Type B pancreatic cell (in vitro differentiated cells): ENCODE measurements around the gene MS4A15. TPM values are rescaled to one million over a fixed set of nuclear protein-coding genes. Genes with fewer than 3 reads are reported as not detected.

Source experiments
- DNase-seq: peaks from one replicate; pipeline ENCODE4 v3.0.0; 2021; ENCODE audit warnings: mixed read lengths; ENCODE audit not compliant: unreplicated experiment; ENCODE audit errors: extremely low spot score
- H3K27ac Mint-ChIP-seq: 2 replicates; pipeline ENCODE4 v1.8.0; 2021; ENCODE audit warnings: mild to moderate bottlenecking, mixed read lengths
- H3K27me3 Mint-ChIP-seq: 2 replicates; pipeline ENCODE4 v1.8.0; 2021; ENCODE audit warnings: mixed read lengths
- H3K36me3 Mint-ChIP-seq: 2 replicates; pipeline ENCODE4 v1.8.0; 2021; ENCODE audit warnings: mixed read lengths
- H3K4me1 Mint-ChIP-seq: one replicate; pipeline ENCODE4 v1.8.0; 2021; ENCODE audit warnings: mixed read lengths; ENCODE audit not compliant: unreplicated experiment
- H3K4me3 Mint-ChIP-seq: 2 replicates; pipeline ENCODE4 v1.8.0; 2021; ENCODE audit warnings: mild to moderate bottlenecking, mixed read lengths
- H3K9me3 Mint-ChIP-seq: 2 replicates; pipeline ENCODE4 v1.8.0; 2021; ENCODE audit warnings: mixed read lengths
- total RNA-seq: library from RNA; stranded (reverse); gene quantifications from 2 replicates; pipeline ENCODE4 v1.2.1, GENCODE V29; 2021; ENCODE audit warnings: low replicate concordance
- TF ChIP-seq, protein P1 (sequence below): fragments of 200-600 bp; sonication (generic); conservative IDR thresholded peaks from 2 replicates; pipeline ENCODE4 v1.5.0; 2021; ENCODE audit warnings: antibody characterized with exemption, mild to moderate bottlenecking

The MS4A15 gene
- total RNA-seq, 1 donor from 2014 or later, result 0.27 TPM

DNA sequence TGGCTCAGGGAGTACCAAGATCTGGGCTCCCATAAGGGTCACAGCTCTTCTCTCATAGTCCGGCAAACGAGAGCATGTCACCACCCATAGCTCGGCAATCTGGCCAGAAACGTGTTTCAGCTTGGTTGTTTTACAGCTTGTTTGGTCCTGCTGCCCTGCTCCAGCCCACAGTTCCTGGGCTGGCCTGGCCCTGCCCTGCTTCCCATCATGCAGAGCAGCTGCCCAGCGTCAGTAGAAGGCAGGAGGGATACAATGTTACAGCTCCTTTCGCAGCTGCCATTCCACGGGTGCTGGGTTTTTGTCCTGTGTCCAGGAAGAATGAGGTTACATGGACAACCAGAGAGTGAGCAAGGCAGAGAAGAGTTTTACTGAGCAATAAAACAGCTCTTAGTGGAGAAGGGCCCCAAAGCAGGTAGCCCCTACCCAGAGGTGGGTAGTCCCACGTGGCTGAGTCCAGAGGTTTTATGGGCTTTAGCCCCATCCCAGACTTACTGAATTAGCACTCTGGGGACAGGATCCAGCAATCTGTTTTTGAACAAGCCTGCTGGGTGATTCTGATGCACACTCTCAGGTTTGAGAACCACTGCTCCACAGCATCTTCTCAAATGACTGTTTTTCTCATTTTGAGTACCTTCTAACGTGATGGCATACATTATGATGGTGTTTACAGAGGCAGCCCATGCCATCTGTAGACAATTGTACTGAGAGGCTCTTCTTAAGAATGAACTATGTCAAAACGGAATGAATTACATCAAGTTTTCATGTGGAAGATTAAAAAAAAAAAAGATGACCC is 37.9 kb upstream of the MS4A15 start:
- Mint-ChIP-seq H3K4me3 (no peak overlapping the region), H3K4me1 (no peaks in the 10 kb centered on the region), H3K9me3 (no peaks in the 10 kb centered on the region), H3K27ac (no peak overlapping the region), H3K36me3 (no peaks in the 10 kb centered on the region), H3K27me3 (peaks cover 17% of the 10 kb centered on the region)
- TF ChIP-seq, protein P1, sequence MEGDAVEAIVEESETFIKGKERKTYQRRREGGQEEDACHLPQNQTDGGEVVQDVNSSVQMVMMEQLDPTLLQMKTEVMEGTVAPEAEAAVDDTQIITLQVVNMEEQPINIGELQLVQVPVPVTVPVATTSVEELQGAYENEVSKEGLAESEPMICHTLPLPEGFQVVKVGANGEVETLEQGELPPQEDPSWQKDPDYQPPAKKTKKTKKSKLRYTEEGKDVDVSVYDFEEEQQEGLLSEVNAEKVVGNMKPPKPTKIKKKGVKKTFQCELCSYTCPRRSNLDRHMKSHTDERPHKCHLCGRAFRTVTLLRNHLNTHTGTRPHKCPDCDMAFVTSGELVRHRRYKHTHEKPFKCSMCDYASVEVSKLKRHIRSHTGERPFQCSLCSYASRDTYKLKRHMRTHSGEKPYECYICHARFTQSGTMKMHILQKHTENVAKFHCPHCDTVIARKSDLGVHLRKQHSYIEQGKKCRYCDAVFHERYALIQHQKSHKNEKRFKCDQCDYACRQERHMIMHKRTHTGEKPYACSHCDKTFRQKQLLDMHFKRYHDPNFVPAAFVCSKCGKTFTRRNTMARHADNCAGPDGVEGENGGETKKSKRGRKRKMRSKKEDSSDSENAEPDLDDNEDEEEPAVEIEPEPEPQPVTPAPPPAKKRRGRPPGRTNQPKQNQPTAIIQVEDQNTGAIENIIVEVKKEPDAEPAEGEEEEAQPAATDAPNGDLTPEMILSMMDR, result no peak
- DNase-seq, result no peak

GRCh38 chr11:60719391-60719790 is 37.3 kb upstream of the MS4A15 start:
- Mint-ChIP-seq H3K4me3 (no peak overlapping the region), H3K27ac (no peak overlapping the region), H3K27me3 (peaks cover 19% of the 10 kb centered on the region), H3K4me1 (no peaks in the 10 kb centered on the region), H3K9me3 (no peaks in the 10 kb centered on the region), H3K36me3 (no peaks in the 10 kb centered on the region)
- TF ChIP-seq, protein P1, result no peak
- DNase-seq, result no peak

DNA sequence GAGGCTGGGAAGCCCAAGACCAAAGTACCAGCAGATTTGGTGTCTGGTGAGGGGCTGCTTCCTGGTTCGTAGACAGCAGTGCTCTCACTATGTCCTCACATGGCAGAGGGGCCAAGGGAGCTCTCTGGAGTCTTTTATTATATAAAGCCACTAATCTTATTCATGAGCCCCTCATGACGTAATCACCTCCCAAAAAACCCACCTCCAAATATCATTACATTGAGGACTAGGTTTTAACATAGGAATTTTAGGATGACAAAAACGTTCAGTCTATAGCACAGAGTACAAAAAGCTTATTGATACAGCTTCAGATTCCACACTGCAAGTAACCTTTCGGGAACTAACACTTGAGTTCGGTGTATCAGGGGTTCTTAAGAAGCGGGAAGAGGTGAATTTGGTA is 36.2 kb upstream of the MS4A15 start:
- H3K36me3 Mint-ChIP-seq, result no peaks in the 10 kb centered on the region
- TF ChIP-seq, protein P1, result no peak
- H3K4me1 Mint-ChIP-seq, result no peaks in the 10 kb centered on the region
- H3K27me3 Mint-ChIP-seq, result peaks cover 22% of the 10 kb centered on the region
- DNase-seq, result no peak
- H3K9me3 Mint-ChIP-seq, result no peaks in the 10 kb centered on the region
- H3K27ac Mint-ChIP-seq, result no peak overlapping the region
- H3K4me3 Mint-ChIP-seq, result no peak overlapping the region

- Mint-ChIP-seq H3K27me3 (peaks cover 34% of the 10 kb centered on the region), H3K9me3 (no peaks in the 10 kb centered on the region), H3K27ac (no peak within 1 kb of the TSS), H3K4me1 (no peaks in the 10 kb centered on the region), H3K36me3 (no peaks in the 10 kb centered on the region), H3K4me3 (no peak within 1 kb of the TSS)
- DNase-seq, result no peak
- TF ChIP-seq, protein P1, result no peak
Observed at GRCh38 chr11:60724420-60724819, 32.2 kb upstream of the MS4A15 start, which contains the start of gene MS4A18. Gene MS4A18, plus strand, starts transcription at chr11:60724720.

DNA sequence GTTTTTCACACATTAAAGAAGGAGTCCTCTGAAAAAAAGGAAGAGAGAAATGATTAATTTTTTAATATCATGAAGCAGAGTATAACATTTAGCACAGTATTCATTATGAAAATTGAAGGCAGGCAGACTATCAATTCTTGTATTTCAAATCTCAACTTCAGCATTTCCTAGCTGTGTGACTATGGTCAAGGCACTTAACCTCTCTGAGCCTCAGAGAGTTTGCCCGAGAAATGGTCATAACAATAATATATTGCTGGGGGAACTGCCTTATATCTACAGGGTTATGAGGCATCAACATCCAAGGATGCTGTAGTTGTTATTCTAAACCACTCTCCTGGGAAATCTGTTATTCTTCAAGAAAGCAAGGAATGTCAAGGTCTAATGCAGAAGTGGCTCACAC is 31.1 kb upstream of the MS4A15 start:
- Mint-ChIP-seq H3K36me3 (no peaks in the 10 kb centered on the region), H3K4me1 (no peaks in the 10 kb centered on the region), H3K4me3 (no peak overlapping the region), H3K27me3 (peaks cover 35% of the 10 kb centered on the region), H3K27ac (no peak overlapping the region), H3K9me3 (no peaks in the 10 kb centered on the region)
- DNase-seq, result no peak
- TF ChIP-seq, protein P1, result no peak
